ENCODE results near the gene VASN. TPM values are rescaled to one million over a fixed set of nuclear protein-coding genes. Genes with fewer than 3 reads are reported as not detected.

Gene VASN
- total RNA-seq, 1 donor from 2014 or later, result 31.5 TPM

- DNase-seq (ENCODE audit: low spot score), result no peak
These were observed 18.0 kb upstream of the VASN start for GRCh38 chr16:4353675-4354074.

GRCh38 chr16:4354512-4355409, 16.9 kb upstream of the VASN start:
- DNase-seq (ENCODE audit: low spot score), result no peak

GRCh38 chr16:4356820-4357219, 14.8 kb upstream of the VASN start:
- DNase-seq (ENCODE audit: low spot score), result no peak

- DNase-seq (ENCODE audit: low spot score), result no peak
These were observed 13.4 kb upstream of the VASN start for GRCh38 chr16:4358236-4358635.

- peak; percentile 51 for DNase-seq (ENCODE audit: low spot score)
These were observed 12.7 kb upstream of the VASN start for GRCh38 chr16:4358831-4359561.

GRCh38 chr16:4359914-4360313, 11.7 kb upstream of the VASN start:
- no peak for DNase-seq (ENCODE audit: low spot score)

GRCh38 chr16:4360538-4361021, 11.1 kb upstream of the VASN start:
- DNase-seq (ENCODE audit: low spot score), result no peak

GRCh38 chr16:4361033-4361943, 10.4 kb upstream of the VASN start:
- no peak for DNase-seq (ENCODE audit: low spot score)

- DNase-seq (ENCODE audit: low spot score), result no peak
These were observed 9.7 kb upstream of the VASN start for GRCh38 chr16:4361944-4362311.

- no peak for DNase-seq (ENCODE audit: low spot score)
These were observed 9.0 kb upstream of the VASN start for GRCh38 chr16:4362476-4363135.

- DNase-seq (ENCODE audit: low spot score), result no peak
These were observed 7.2 kb upstream of the VASN start for GRCh38 chr16:4364196-4365013.

- no peak for DNase-seq (ENCODE audit: low spot score)
These were observed 6.6 kb upstream of the VASN start for GRCh38 chr16:4365014-4365406.

GRCh38 chr16:4365615-4366014, 6.0 kb upstream of the VASN start:
- DNase-seq (ENCODE audit: low spot score), result no peak

GRCh38 chr16:4366016-4366415, 5.6 kb upstream of the VASN start:
- no peak for DNase-seq (ENCODE audit: low spot score)

GRCh38 chr16:4367393-4367856, 4.2 kb upstream of the VASN start:
- DNase-seq (ENCODE audit: low spot score), result no peak

GRCh38 chr16:4369007-4369733, 2.5 kb upstream of the VASN start:
- no peak for DNase-seq (ENCODE audit: low spot score)

GRCh38 chr16:4370151-4370550, 1.5 kb upstream of the VASN start:
- no peak for DNase-seq (ENCODE audit: low spot score)

- DNase-seq (ENCODE audit: low spot score), result peak; percentile 53
These were observed 885 bp upstream of the VASN start for GRCh38 chr16:4370570-4371356.

Measured in mucosa of gallbladder (tissue), 1 donor.